ENCODE measurements around the gene PDE4B. TPM values are rescaled to one million over a fixed set of nuclear protein-coding genes. Genes with fewer than 3 reads are reported as not detected.
A peak's percentile ranks its signal among the peaks of the same experiment; 100 is the strongest.
"Not testable (repeated sequence)": the region's sequence is repeated elsewhere in the genome, so short reads cannot be mapped to it uniquely, and the experiment has no call there.

The PDE4B gene
- total RNA-seq, 1 donor from 2014 or later, result 163 TPM

- no peak for DNase-seq (ENCODE audit: low read depth in 2 of 2)
These were observed 157.2 kb downstream of the PDE4B start for GRCh38 chr1:65949933-65950332.

- peak; percentile 14 to 31 for DNase-seq (ENCODE audit: low read depth in 2 of 2)
These were observed 160.0 kb downstream of the PDE4B start for GRCh38 chr1:65952696-65953095.

GRCh38 chr1:65953170-65953569 is 160.5 kb downstream of the PDE4B start:
- DNase-seq (ENCODE audit: low read depth in 2 of 2), result peak; percentile 24 to 56

- DNase-seq (ENCODE audit: low read depth in 2 of 2), result no peak
These were observed 162.4 kb downstream of the PDE4B start for GRCh38 chr1:65955071-65955470.

GRCh38 chr1:65955503-65955902 is 162.8 kb downstream of the PDE4B start:
- no peak for DNase-seq (ENCODE audit: low read depth in 2 of 2)

- peak; percentile 56 to 69 for DNase-seq (ENCODE audit: low read depth in 2 of 2)
These were observed 166.1 kb downstream of the PDE4B start for GRCh38 chr1:65958561-65959350.

- no peak for DNase-seq (ENCODE audit: low read depth in 2 of 2)
These were observed 167.3 kb downstream of the PDE4B start for GRCh38 chr1:65959896-65960567.

- no peak for DNase-seq (ENCODE audit: low read depth in 2 of 2)
These were observed 170.6 kb downstream of the PDE4B start for GRCh38 chr1:65963156-65963888.

- no peak for DNase-seq (ENCODE audit: low read depth in 2 of 2)
These were observed 171.4 kb downstream of the PDE4B start for GRCh38 chr1:65964123-65964522.

- DNase-seq (ENCODE audit: low read depth in 2 of 2), result no peak
These were observed 172.7 kb downstream of the PDE4B start for GRCh38 chr1:65965112-65965996.

- DNase-seq (ENCODE audit: low read depth in 2 of 2), result not testable (repeated sequence)
These were observed 174.8 kb downstream of the PDE4B start for GRCh38 chr1:65967492-65967891.

- DNase-seq (ENCODE audit: low read depth in 2 of 2), result no peak
These were observed 178.9 kb downstream of the PDE4B start for GRCh38 chr1:65971547-65971946.

- DNase-seq (ENCODE audit: low read depth in 2 of 2), result no peak
These were observed 183.0 kb downstream of the PDE4B start for GRCh38 chr1:65975708-65976107.

GRCh38 chr1:65979136-65980044 is 186.7 kb downstream of the PDE4B start:
- no peak for DNase-seq (ENCODE audit: low read depth in 2 of 2)

- no peak for DNase-seq (ENCODE audit: low read depth in 2 of 2)
These were observed 187.5 kb downstream of the PDE4B start for GRCh38 chr1:65980237-65980636.

GRCh38 chr1:65983500-65983899 is 190.8 kb downstream of the PDE4B start:
- no peak for DNase-seq (ENCODE audit: low read depth in 2 of 2)

GRCh38 chr1:65985393-65986066 is 192.8 kb downstream of the PDE4B start:
- no peak for DNase-seq (ENCODE audit: low read depth in 2 of 2)

GRCh38 chr1:65986146-65986545 is 193.5 kb downstream of the PDE4B start:
- no peak for DNase-seq (ENCODE audit: low read depth in 2 of 2)

- no peak for DNase-seq (ENCODE audit: low read depth in 2 of 2)
These were observed 197.5 kb downstream of the PDE4B start for GRCh38 chr1:65990161-65990560.

- DNase-seq (ENCODE audit: low read depth in 2 of 2), result no peak
These were observed 199.0 kb downstream of the PDE4B start for GRCh38 chr1:65991694-65992093.
